Activated CD4-positive, alpha-beta T cell treated with anti-CD3 and anti-CD28 coated beads, Interleukin-2, amount 50 U/mL, for 4 hours (primary cell): ENCODE results near the gene WTAP.
A peak's percentile ranks its signal among the peaks of the same experiment; 100 is the strongest.
"Not testable (repeated sequence)": the region's sequence is repeated elsewhere in the genome, so short reads cannot be mapped to it uniquely, and the experiment has no call there.

ENCODE experiments used
- DNase-seq, 2 experiments: peaks; one replicate each; pipeline ENCODE4 v3.0.0-alpha.2; 2020

WTAP gene

GRCh38 chr6:159693894-159694545 lies 33.3 kb upstream of the WTAP start:
- DNase-seq: peak in 1 of 2 experiments; percentile 9

DNA sequence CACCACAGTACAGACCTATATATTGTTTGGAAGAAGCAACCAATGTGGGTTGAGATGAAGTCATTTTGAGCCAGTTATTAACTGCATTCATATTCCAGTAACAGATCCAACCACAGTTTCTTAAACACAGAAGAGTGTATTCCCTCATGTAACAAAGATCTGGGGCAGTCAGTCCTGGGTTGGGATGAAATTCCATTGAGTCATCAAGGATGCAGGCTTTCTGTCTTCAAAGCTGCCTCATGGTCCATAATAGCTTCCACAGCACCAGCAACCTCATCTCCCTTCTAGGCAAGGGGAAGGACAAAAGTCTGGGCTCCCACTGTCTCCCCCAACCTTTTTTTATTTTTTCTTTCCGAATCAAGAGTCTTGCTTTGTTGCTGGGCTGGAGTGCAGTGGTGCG lies 31.3 kb upstream of the WTAP start:
- no peak for DNase-seq

GRCh38 chr6:159700970-159701369 lies 26.3 kb upstream of the WTAP start:
- DNase-seq: no peak

DNA sequence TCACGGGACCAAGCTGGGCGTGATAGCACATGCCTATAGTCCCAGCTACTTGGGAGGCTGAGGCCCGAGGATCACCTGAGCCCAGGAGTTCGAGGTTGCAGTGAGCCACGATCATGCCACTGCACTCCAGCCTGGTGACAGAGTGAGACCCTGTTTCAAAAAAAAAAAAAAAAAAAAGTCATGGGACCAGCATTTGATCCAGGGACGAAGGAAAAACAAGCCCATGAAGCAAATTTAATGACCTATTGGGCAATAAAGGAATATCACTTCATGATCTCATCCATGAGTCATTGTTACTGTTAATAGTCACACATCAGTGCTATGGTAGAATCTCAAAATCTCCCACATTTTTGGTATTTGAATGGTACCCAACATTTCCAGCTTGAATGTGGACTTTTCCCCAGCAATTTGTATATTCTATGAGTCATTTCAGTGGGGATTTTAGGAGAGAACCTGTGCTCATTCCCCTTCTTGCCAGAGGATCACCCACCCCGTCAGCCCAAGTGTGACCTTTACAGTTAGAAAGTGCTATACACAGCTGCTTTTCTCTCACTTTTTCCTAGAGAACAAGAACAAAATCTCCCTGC lies 25.8 kb upstream of the WTAP start:
- DNase-seq: no peak

GRCh38 chr6:159710603-159711002 lies 16.7 kb upstream of the WTAP start:
- not testable (repeated sequence) for DNase-seq

- DNase-seq: not testable (repeated sequence)
Measured at GRCh38 chr6:159712389-159712788, 14.9 kb upstream of the WTAP start.

GRCh38 chr6:159713984-159714383 lies 13.3 kb upstream of the WTAP start:
- no peak for DNase-seq

- no peak for DNase-seq
Measured at GRCh38 chr6:159714404-159714803, 12.9 kb upstream of the WTAP start.

DNA sequence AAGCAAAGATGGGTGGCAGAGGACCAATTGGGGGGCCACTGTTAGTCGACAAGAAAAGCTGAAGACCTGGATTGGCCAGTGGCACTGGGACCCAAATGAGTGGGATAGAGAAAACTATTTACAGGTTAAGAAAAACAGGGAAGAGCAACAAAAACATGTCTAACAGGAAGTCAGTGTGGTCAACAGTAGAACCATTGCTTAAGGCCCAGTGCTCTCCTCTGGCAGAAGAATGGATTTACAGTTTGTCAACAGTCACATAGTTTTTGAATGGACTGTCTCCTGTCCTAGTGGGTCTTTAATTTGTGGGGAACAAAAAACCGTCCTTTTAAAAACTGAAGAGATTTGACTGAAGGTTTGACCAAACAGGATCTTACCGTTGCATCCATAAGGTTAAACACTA lies 12.1 kb upstream of the WTAP start:
- no peak for DNase-seq

- DNase-seq: no peak
Measured at GRCh38 chr6:159715605-159716004, 11.7 kb upstream of the WTAP start.

DNA sequence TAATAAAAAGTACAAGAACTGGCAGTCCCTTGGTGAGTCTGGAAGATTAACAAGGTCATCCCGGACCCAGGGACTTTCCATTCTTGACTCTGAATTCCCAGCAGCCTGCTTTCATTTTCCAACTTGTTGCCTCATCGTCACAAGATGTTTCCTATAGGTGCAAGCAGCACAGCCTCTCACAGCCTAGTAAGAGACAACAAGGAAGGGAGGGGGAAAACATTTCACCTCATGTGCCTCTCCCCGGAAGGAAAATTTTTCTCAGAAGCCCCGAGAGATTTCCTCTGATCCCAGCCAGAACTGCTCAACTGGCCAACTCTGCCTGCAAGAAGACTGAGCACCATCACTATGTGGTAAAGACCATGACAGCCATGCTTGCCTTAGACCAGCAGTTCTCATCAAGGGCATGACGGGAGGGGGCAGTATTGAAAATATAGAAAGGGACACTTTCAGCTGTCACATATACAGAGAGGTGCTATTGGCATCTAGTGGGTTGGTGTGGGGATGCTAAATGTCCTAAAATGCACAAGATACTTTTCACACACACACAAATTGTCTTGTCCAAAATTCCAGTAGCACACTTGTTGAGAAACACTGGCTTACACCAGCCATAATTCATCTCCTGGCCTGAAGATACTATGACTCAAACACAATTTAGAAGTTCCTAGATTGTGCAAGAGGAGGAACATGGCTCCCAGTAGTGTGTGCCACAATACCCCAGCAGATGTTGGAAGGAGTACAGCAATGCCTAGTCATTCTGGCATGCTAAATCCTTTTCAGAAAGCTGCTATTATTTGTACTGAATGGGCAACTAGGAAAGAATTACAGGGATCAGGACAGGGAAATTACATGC lies 10.8 kb upstream of the WTAP start:
- DNase-seq: no peak

GRCh38 chr6:159718634-159719033 lies 8.7 kb upstream of the WTAP start:
- no peak for DNase-seq

DNA sequence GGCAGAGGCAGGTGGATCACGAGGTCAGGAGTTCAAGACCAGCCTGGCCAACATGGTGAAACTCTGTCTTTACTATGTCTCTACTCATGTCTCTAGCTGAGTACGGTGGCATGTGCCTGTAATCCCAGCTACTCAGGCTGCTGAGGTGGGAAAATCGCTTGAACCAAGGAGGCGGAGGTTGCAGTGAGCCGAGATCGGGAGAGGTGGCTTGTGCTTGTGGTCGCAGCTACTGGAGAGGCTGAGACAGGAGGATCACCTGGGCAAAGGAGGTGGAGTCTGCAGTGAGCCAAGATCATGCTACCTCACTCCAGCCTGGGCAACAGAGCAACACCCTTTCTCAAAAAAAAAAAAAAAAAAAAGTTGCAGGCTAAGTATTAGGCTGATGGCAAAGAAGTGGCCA lies 8.0 kb upstream of the WTAP start:
- DNase-seq: no peak

GRCh38 chr6:159720708-159721107 lies 6.6 kb upstream of the WTAP start:
- DNase-seq: peak; percentile 15 to 32

- not testable (repeated sequence) for DNase-seq
Measured at GRCh38 chr6:159721981-159722380, 5.3 kb upstream of the WTAP start.

DNA sequence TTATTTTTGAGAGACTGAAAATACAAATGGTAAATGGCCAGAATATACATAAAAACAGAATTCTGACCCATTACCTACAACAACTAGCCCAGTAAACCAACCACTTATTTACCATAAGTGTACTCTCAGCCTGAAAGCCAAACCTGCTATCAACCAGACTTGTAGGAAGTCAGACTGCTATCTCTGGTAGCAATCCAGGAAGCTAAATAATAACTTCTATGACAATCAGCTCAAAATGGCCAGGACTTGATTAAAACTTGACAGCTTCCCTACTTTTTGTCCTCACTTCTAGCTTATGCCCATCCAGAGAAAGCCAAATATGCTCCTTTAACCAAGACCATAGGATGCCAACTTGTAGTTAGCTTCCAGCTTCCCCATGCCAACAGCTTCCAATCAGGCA lies 4.7 kb upstream of the WTAP start:
- no peak for DNase-seq

DNA sequence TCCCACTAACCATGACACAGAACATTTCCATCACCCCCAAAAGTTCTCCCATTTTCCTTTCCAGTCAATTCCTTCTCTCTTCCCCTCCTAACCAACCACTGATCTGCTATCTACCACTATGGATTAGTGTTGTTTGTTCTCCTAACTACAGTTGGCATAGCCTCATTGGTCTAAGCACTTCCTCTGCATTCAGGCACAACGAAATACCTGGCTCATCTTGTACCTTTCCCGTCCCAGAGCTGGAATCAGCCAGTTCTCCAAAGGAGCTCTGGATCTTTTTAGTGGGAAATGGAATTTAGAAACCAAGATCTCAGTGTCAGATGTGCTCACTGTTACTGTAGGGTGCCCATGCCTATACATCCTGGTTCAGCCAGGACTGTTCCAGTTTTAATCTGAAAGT lies 4.0 kb upstream of the WTAP start:
- DNase-seq: no peak

DNA sequence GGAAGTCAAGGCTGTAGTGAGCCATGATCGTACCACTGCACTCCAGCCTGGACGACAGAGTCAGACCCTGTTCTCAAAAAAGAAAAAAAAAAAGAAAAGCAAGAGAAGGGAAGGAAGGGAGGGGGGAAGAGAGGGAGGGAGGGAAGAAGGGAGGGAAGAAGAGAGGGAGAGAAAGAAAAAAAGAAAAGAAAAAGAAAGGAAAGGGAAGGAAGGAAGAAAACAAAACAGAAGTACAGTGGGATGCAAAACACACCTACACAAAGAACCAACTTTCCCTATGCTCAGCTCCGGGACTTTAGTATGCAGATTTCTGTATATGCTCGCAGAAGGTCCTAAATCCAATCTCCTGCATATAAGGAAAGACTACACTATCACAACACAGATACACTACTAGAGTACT lies 2.5 kb upstream of the WTAP start:
- DNase-seq: no peak

DNA sequence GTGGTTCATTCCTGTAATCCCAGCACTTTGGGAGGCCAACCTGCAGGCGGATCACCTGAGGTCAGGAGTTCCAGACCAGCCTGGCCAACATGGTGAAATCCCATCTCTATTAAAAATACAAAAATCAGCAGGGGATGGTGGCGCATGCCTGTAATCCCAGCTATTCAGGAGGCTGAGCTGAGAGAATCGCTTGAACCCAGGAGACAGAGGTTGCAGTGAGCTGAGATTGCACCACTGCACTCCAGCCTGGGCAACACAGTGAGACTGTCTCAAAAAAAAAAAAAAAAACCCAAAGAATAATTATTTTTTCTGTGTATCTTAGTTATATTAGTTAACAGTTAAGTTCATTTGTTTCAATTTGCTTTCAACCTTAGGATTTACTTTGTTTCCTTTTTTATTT lies 2.1 kb upstream of the WTAP start:
- not testable (repeated sequence) for DNase-seq

- no peak for DNase-seq
Measured at GRCh38 chr6:159726255-159726917, 920 bp upstream of the WTAP start.

DNA sequence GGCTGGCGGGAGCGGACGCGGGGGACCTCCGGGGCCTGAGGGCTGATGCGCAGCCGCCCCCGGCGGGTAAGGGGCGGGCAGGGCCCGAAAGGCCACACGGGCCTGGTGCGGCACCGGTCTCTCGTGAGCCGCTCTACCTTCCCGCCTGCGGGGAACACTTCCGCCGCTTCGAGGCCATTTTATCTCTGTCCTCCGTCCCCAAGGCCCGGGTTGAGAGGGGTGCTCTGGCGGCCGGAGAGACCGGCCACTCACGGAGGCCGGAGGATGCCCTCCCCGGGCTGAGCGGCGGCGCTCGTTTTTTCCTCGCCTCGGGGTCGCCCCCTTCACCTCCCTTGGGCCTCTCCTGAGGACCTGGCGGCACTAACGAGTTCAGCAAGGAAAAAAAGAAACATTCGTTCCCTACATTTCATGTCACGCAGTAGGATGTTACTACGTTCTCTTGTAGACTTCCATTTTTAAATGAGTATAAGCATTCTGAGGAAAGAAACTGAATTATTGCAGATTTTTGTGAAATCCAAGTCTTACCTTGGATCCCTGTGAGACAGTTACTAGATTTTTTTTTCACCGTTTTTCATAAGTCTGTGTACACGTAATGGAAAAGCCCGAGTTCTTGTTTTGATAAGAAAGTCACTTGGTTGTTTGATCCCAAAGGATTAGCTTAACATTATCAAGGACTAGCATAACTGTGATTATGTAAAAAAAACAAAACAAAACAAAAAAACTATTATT lies 575 bp downstream of the WTAP start:
- DNase-seq: no peak

DNA sequence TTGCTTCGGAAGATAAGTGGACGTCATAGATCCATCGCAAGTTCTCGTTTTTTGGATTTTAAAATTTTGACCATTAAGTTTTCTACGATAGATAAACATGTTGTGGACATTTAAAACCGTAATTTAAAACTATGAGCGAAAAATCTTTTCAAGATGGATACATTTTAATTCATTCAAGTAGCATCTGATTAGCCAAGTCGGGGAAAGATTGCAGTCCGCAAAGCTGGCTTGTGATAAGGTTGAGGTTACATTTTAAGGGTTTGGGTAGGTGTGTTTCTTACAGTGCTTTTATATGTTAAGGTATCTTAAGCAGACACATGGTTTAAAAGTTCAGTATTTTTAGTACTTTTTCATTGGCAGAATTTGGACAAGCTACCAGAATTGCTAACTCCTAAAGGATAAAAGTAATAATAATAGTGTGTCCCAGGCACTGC lies 1.2 kb downstream of the WTAP start:
- DNase-seq: no peak
